ENCODE data around the gene PDXK. TPM values are rescaled to one million over a fixed set of nuclear protein-coding genes. Genes with fewer than 3 reads are reported as not detected.

Gene PDXK
- total and polyA plus RNA-seq, 9 of the 15 experiments (the other 6 are each of a cell fraction or from before 2014, with no cell fraction given): 5.6 to 162 (median 76.5) TPM

DNA sequence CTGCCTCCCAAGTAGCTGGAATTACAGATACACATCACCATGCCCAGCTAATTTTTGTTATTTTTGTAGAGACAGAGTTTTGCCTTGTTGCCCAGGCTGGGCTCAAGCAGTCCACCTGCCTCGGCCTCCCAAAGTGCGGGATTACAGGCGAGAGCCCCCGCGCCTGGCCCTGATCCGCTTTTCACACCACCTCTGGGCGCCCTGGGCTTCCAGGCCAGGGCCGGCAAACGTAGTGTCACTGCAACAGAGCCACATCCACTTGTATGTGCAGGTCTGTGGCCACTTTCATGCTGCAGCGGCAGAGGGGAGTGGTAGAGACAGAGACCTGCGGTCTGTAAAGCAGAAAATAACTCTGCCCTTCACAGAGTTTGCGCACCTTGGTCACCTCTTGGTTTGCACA is 30.0 kb upstream of the PDXK start:
- WGBS (ENCODE audit: insufficient coverage, low coverage, missing lambda C conversion rate): 98% methylated on average over 12 of the region's 12 CpGs
- Histone ChIP-seq H3K4me2 (ENCODE audit: insufficient read depth, low read length) (no peak overlapping the region), H3K9me3 (replicated peaks; ENCODE audit: control insufficient read depth, insufficient read depth, low read depth, low read length) (no peaks in the 10 kb centered on the region), H3K79me2 (ENCODE audit: control insufficient read depth, insufficient read depth, low read length) (no peaks in the 10 kb centered on the region), H3K9ac (ENCODE audit: insufficient read depth in 1 of 2, low read depth in 2 of 2, low read length in 2 of 2) (no peak overlapping the region), H3K4me1 (replicated peaks in 1 of 2; ENCODE audit: control insufficient read depth in 2 of 2, insufficient read depth in 2 of 2, low read length in 2 of 2) (peaks cover 0 to 16% of the 10 kb centered on the region in 2 experiments; a peak in 1 of 5 replicates), H3K4me3 (no peak overlapping the region), H3K36me3 (ENCODE audit: control insufficient read depth, insufficient read depth, low read length) (peaks cover 97% of the 10 kb centered on the region), H3K9me1 (ENCODE audit: control insufficient read depth, insufficient read depth, low read length) (peaks cover 3% of the 10 kb centered on the region), H4K20me1 (replicated peaks; ENCODE audit: control insufficient read depth, insufficient read depth, low read length) (no peaks in the 10 kb centered on the region), H2AFZ (ENCODE audit: low read depth, low read length) (no peak overlapping the region), H3K27me3 (ENCODE audit: control insufficient read depth in 2 of 2, insufficient read depth in 2 of 2, low read length in 2 of 2) (no peaks in the 10 kb centered on the region), H3K27ac (ENCODE audit: extremely low read depth, low read depth, low read length) (no peak overlapping the region)
- no peak for ATAC-seq
- POLR2A ChIA-PET: interaction anchor here (0.8 kb wide), 1 partner anchor 10 kb away, joined by 5 read pairs; no protein-coding TSS in a partner anchor
- CTCF ChIA-PET (ENCODE audit: low intra/inter-chr PET ratio): no interaction called here
- in situ Hi-C loops (cut with MboI) (no loop called here), intact Hi-C loops (cut with micrococcal nuclease) (no loop called here)
- no peak for DNase-seq (ENCODE audit: extremely low read depth in 1 of 4, low spot score in 3 of 4)
- no peak for FAIRE-seq
- BruUV-seq (replicated peaks): no TSS peak
- TF ChIP-seq SRSF9 (IDR thresholded peaks at IDR 0.05; ENCODE audit: borderline replicate concordance, low read depth, low read length): no peak
- no peak for TF ChIP-seq EHMT2 (IDR thresholded peaks at IDR 0.05)
- no peak for TF ChIP-seq NR2F6 (CRISPR knock-in tag; IDR thresholded peaks at IDR 0.05)
- TF ChIP-seq RBBP5 (IDR thresholded peaks at IDR 0.05; ENCODE audit: borderline replicate concordance, insufficient read depth, low read length, poor library complexity, severe bottlenecking): no peak
- no peak for TF ChIP-seq RFX1 (IDR thresholded peaks at IDR 0.05)
- no peak for TF ChIP-seq ELF1 (tag; IDR thresholded peaks at IDR 0.05)
- TF ChIP-seq TSC22D4 (tag; IDR thresholded peaks at IDR 0.05): no peak
- TF ChIP-seq ZBTB5 (IDR thresholded peaks at IDR 0.05): no peak
- TF ChIP-seq RFX7 (CRISPR knock-in tag; IDR thresholded peaks at IDR 0.05): no peak
- no peak for TF ChIP-seq CREB3L1 (IDR thresholded peaks at IDR 0.05; ENCODE audit: borderline replicate concordance, low read depth)
- TF ChIP-seq CBX8 (IDR thresholded peaks at IDR 0.05; ENCODE audit: borderline replicate concordance, extremely low read depth, low read depth, low read length, poor library complexity, severe bottlenecking): no peak
- no peak for TF ChIP-seq ZSCAN29 (IDR thresholded peaks at IDR 0.05)

All from K562 (cell line).